MM.1S (cell line): ENCODE data around the gene TRIM45.

Source experiments
- EZH2 ChIP-seq: fragments of 300-600 bp; sonication (generic); optimal IDR thresholded peaks from 2 replicates; pipeline ENCODE3; 2017; ENCODE audit warnings: low read depth, mild to moderate bottlenecking, antibody characterized with exemption, low read length, mixed read lengths
- EZH2phosphoT487 ChIP-seq: fragments of 300-600 bp; sonication (generic); IDR thresholded peaks from 2 replicates; pipeline ENCODE4 v1.6.1; 2018; ENCODE audit warnings: antibody characterized with exemption, low read length
- TF ChIP-seq, protein P1 (sequence below): fragments of 300-600 bp; sonication (generic); IDR thresholded peaks from 2 replicates; pipeline ENCODE4 v1.5.1; 2016; ENCODE audit warnings: antibody characterized with exemption, low read length, mixed read lengths

DNA sequence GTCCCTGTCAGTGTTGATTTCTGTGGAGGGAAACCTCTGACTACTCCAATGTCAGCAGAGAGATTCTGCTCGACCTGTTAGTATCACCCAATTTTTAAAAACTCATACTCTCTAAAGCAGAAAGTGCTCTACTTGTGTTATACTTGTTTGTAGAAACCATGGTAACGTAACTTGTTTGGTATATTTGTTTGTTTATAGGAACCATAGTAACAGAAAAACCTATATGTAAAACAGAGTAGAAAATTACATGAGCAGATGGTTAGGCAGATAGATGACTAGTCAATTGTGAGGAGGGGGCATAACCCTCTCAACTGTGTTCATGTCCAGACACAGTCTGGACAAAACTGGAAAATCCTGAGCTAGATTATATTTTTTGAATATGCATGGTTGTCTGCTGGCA lies 6.7 kb downstream of the TRIM45 start:
- TF ChIP-seq, protein P1, sequence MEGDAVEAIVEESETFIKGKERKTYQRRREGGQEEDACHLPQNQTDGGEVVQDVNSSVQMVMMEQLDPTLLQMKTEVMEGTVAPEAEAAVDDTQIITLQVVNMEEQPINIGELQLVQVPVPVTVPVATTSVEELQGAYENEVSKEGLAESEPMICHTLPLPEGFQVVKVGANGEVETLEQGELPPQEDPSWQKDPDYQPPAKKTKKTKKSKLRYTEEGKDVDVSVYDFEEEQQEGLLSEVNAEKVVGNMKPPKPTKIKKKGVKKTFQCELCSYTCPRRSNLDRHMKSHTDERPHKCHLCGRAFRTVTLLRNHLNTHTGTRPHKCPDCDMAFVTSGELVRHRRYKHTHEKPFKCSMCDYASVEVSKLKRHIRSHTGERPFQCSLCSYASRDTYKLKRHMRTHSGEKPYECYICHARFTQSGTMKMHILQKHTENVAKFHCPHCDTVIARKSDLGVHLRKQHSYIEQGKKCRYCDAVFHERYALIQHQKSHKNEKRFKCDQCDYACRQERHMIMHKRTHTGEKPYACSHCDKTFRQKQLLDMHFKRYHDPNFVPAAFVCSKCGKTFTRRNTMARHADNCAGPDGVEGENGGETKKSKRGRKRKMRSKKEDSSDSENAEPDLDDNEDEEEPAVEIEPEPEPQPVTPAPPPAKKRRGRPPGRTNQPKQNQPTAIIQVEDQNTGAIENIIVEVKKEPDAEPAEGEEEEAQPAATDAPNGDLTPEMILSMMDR, result no peak
- TF ChIP-seq EZH2phosphoT487, result no peak
- no peak for TF ChIP-seq EZH2
